ENCODE data around the gene SNX25.
A peak's percentile ranks its signal among the peaks of the same experiment; 100 is the strongest.

The SNX25 gene

GRCh38 chr4:185296665-185297460 lies 87.5 kb downstream of the SNX25 start:
- Histone ChIP-seq H3K9me3 (ENCODE audit: control insufficient read depth, low read length) (no peaks in the 10 kb centered on the region), H3K27ac (ENCODE audit: insufficient read depth, low read depth, low read length, poor library complexity, severe bottlenecking) (no peak overlapping the region), H3K27me3 (ENCODE audit: control insufficient read depth, insufficient read depth, low read length, poor library complexity, severe bottlenecking) (no peaks in the 10 kb centered on the region), H3K4me3 (ENCODE audit: insufficient read depth, low read depth, low read length) (no peak overlapping the region), H3K36me3 (ENCODE audit: control insufficient read depth, insufficient read depth, low read length) (peaks cover 9% of the 10 kb centered on the region), H3K4me1 (ENCODE audit: control insufficient read depth, insufficient read depth, low read length) (no peaks in the 10 kb centered on the region)
- 96 to 99% methylated on average over 4 to 5 of the region's 6 CpGs for WGBS, 2 experiments

GRCh38 chr4:185298728-185299430 lies 89.5 kb downstream of the SNX25 start:
- H3K36me3 ChIP-seq (ENCODE audit: control insufficient read depth, insufficient read depth, low read length) = no peaks in the 10 kb centered on the region
- H3K4me3 ChIP-seq (ENCODE audit: insufficient read depth, low read depth, low read length) = no peak overlapping the region
- H3K9me3 ChIP-seq (ENCODE audit: control insufficient read depth, low read length) = no peaks in the 10 kb centered on the region
- H3K4me1 ChIP-seq (ENCODE audit: control insufficient read depth, insufficient read depth, low read length) = no peaks in the 10 kb centered on the region
- no peaks in the 10 kb centered on the region for H3K27me3 ChIP-seq (ENCODE audit: control insufficient read depth, insufficient read depth, low read length, poor library complexity, severe bottlenecking)
- 86 to 89% methylated on average over 12 of the region's 12 CpGs for WGBS, 2 experiments
- no peak overlapping the region for H3K27ac ChIP-seq (ENCODE audit: insufficient read depth, low read depth, low read length, poor library complexity, severe bottlenecking)

GRCh38 chr4:185304541-185304940 lies 95.1 kb downstream of the SNX25 start:
- H3K36me3 ChIP-seq (ENCODE audit: control insufficient read depth, insufficient read depth, low read length) = no peaks in the 10 kb centered on the region
- no peaks in the 10 kb centered on the region for H3K9me3 ChIP-seq (ENCODE audit: control insufficient read depth, low read length)
- WGBS, 2 experiments = 91 to 94% methylated on average over 4 of the region's 4 CpGs
- no peaks in the 10 kb centered on the region for H3K27me3 ChIP-seq (ENCODE audit: control insufficient read depth, insufficient read depth, low read length, poor library complexity, severe bottlenecking)
- peaks cover 29% of the 10 kb centered on the region for H3K4me1 ChIP-seq (ENCODE audit: control insufficient read depth, insufficient read depth, low read length)
- H3K4me3 ChIP-seq (ENCODE audit: insufficient read depth, low read depth, low read length) = no peak overlapping the region
- H3K27ac ChIP-seq (ENCODE audit: insufficient read depth, low read depth, low read length, poor library complexity, severe bottlenecking) = no peak overlapping the region

- peaks cover 29% of the 10 kb centered on the region for H3K4me1 ChIP-seq (ENCODE audit: control insufficient read depth, insufficient read depth, low read length)
- no peaks in the 10 kb centered on the region for H3K36me3 ChIP-seq (ENCODE audit: control insufficient read depth, insufficient read depth, low read length)
- no peaks in the 10 kb centered on the region for H3K9me3 ChIP-seq (ENCODE audit: control insufficient read depth, low read length)
- WGBS, 2 experiments = 73 to 75% methylated on average over 4 to 5 of the region's 5 CpGs
- no peaks in the 10 kb centered on the region for H3K27me3 ChIP-seq (ENCODE audit: control insufficient read depth, insufficient read depth, low read length, poor library complexity, severe bottlenecking)
- peak overlapping the region; percentile 89 for H3K27ac ChIP-seq (ENCODE audit: insufficient read depth, low read depth, low read length, poor library complexity, severe bottlenecking)
- H3K4me3 ChIP-seq (ENCODE audit: insufficient read depth, low read depth, low read length) = no peak overlapping the region
Observed at GRCh38 chr4:185304944-185305690, 95.7 kb downstream of the SNX25 start.

- Histone ChIP-seq H3K36me3 (ENCODE audit: control insufficient read depth, insufficient read depth, low read length) (no peaks in the 10 kb centered on the region), H3K4me3 (ENCODE audit: insufficient read depth, low read depth, low read length) (no peak overlapping the region), H3K9me3 (ENCODE audit: control insufficient read depth, low read length) (no peaks in the 10 kb centered on the region), H3K4me1 (ENCODE audit: control insufficient read depth, insufficient read depth, low read length) (peaks cover 29% of the 10 kb centered on the region), H3K27ac (ENCODE audit: insufficient read depth, low read depth, low read length, poor library complexity, severe bottlenecking) (peak overlapping the region; percentile 89), H3K27me3 (ENCODE audit: control insufficient read depth, insufficient read depth, low read length, poor library complexity, severe bottlenecking) (no peaks in the 10 kb centered on the region)
- WGBS, 2 experiments = 4 to 6% methylated on average over 7 of the region's 7 CpGs
Observed at GRCh38 chr4:185305979-185306442, 96.6 kb downstream of the SNX25 start.

- H3K27me3 ChIP-seq (ENCODE audit: control insufficient read depth, insufficient read depth, low read length, poor library complexity, severe bottlenecking) = no peaks in the 10 kb centered on the region
- H3K27ac ChIP-seq (ENCODE audit: insufficient read depth, low read depth, low read length, poor library complexity, severe bottlenecking) = peak overlapping the region; percentile 89
- no peaks in the 10 kb centered on the region for H3K36me3 ChIP-seq (ENCODE audit: control insufficient read depth, insufficient read depth, low read length)
- peaks cover 29% of the 10 kb centered on the region for H3K4me1 ChIP-seq (ENCODE audit: control insufficient read depth, insufficient read depth, low read length)
- H3K9me3 ChIP-seq (ENCODE audit: control insufficient read depth, low read length) = no peaks in the 10 kb centered on the region
- 54 to 64% methylated on average over 5 of the region's 5 CpGs for WGBS, 2 experiments
- H3K4me3 ChIP-seq (ENCODE audit: insufficient read depth, low read depth, low read length) = no peak overlapping the region
Observed at GRCh38 chr4:185307136-185307950, 97.9 kb downstream of the SNX25 start.

GRCh38 chr4:185309770-185310169 lies 100.4 kb downstream of the SNX25 start:
- H3K9me3 ChIP-seq (ENCODE audit: control insufficient read depth, low read length) = no peaks in the 10 kb centered on the region
- no peak overlapping the region for H3K27ac ChIP-seq (ENCODE audit: insufficient read depth, low read depth, low read length, poor library complexity, severe bottlenecking)
- H3K36me3 ChIP-seq (ENCODE audit: control insufficient read depth, insufficient read depth, low read length) = no peaks in the 10 kb centered on the region
- no peaks in the 10 kb centered on the region for H3K27me3 ChIP-seq (ENCODE audit: control insufficient read depth, insufficient read depth, low read length, poor library complexity, severe bottlenecking)
- peaks cover 29% of the 10 kb centered on the region for H3K4me1 ChIP-seq (ENCODE audit: control insufficient read depth, insufficient read depth, low read length)
- 89 to 90% methylated on average over 4 of the region's 4 CpGs for WGBS, 2 experiments
- H3K4me3 ChIP-seq (ENCODE audit: insufficient read depth, low read depth, low read length) = no peak overlapping the region

GRCh38 chr4:185311113-185311888 lies 101.9 kb downstream of the SNX25 start:
- no peak overlapping the region for H3K4me3 ChIP-seq (ENCODE audit: insufficient read depth, low read depth, low read length)
- 94 to 97% methylated on average over 5 of the region's 5 CpGs for WGBS, 2 experiments
- peaks cover 18% of the 10 kb centered on the region for H3K4me1 ChIP-seq (ENCODE audit: control insufficient read depth, insufficient read depth, low read length)
- no peak overlapping the region for H3K27ac ChIP-seq (ENCODE audit: insufficient read depth, low read depth, low read length, poor library complexity, severe bottlenecking)
- H3K36me3 ChIP-seq (ENCODE audit: control insufficient read depth, insufficient read depth, low read length) = no peaks in the 10 kb centered on the region
- H3K27me3 ChIP-seq (ENCODE audit: control insufficient read depth, insufficient read depth, low read length, poor library complexity, severe bottlenecking) = no peaks in the 10 kb centered on the region
- no peaks in the 10 kb centered on the region for H3K9me3 ChIP-seq (ENCODE audit: control insufficient read depth, low read length)

GRCh38 chr4:185312699-185313098 lies 103.3 kb downstream of the SNX25 start:
- no peak overlapping the region for H3K27ac ChIP-seq (ENCODE audit: insufficient read depth, low read depth, low read length, poor library complexity, severe bottlenecking)
- H3K36me3 ChIP-seq (ENCODE audit: control insufficient read depth, insufficient read depth, low read length) = no peaks in the 10 kb centered on the region
- no peak overlapping the region for H3K4me3 ChIP-seq (ENCODE audit: insufficient read depth, low read depth, low read length)
- H3K9me3 ChIP-seq (ENCODE audit: control insufficient read depth, low read length) = no peaks in the 10 kb centered on the region
- 93 to 96% methylated on average over 5 of the region's 5 CpGs for WGBS, 2 experiments
- H3K4me1 ChIP-seq (ENCODE audit: control insufficient read depth, insufficient read depth, low read length) = peaks cover 5% of the 10 kb centered on the region
- no peaks in the 10 kb centered on the region for H3K27me3 ChIP-seq (ENCODE audit: control insufficient read depth, insufficient read depth, low read length, poor library complexity, severe bottlenecking)
